ENCODE measurements around the gene DENND1A.

GRCh38 chr9:123685489-123686083, 244.3 kb downstream of the DENND1A start:
- no peak for TF ChIP-seq POLR2AphosphoS5 (IDR thresholded peaks at IDR 0.05)
- TF ChIP-seq, protein P1, sequence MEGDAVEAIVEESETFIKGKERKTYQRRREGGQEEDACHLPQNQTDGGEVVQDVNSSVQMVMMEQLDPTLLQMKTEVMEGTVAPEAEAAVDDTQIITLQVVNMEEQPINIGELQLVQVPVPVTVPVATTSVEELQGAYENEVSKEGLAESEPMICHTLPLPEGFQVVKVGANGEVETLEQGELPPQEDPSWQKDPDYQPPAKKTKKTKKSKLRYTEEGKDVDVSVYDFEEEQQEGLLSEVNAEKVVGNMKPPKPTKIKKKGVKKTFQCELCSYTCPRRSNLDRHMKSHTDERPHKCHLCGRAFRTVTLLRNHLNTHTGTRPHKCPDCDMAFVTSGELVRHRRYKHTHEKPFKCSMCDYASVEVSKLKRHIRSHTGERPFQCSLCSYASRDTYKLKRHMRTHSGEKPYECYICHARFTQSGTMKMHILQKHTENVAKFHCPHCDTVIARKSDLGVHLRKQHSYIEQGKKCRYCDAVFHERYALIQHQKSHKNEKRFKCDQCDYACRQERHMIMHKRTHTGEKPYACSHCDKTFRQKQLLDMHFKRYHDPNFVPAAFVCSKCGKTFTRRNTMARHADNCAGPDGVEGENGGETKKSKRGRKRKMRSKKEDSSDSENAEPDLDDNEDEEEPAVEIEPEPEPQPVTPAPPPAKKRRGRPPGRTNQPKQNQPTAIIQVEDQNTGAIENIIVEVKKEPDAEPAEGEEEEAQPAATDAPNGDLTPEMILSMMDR (IDR thresholded peaks at IDR 0.05), result no peak
- no peak for TF ChIP-seq EP300 (IDR thresholded peaks at IDR 0.05)
- TF ChIP-seq POLR2A (IDR thresholded peaks at IDR 0.05), result no peak
